CD4-positive, alpha-beta T cell (primary cell): ENCODE measurements around the gene NAA30. TPM values are rescaled to one million over a fixed set of nuclear protein-coding genes. Genes with fewer than 3 reads are reported as not detected.
"Not testable (repeated sequence)": the region's sequence is repeated elsewhere in the genome, so short reads cannot be mapped to it uniquely, and the experiment has no call there.

Experiments
- ATAC-seq: fragments of 200-7000 bp; cut with Tn5 transposase; one replicate; pipeline ENCODE4 v1.10.0; 2022; ENCODE audit warnings: mild to moderate bottlenecking; ENCODE audit not compliant: poor library complexity
- CTCF ChIA-PET: fragments of 350-600 bp; sonication (Branson Sonifier 250); formaldehyde crosslinking; loops from one replicate; lab custom pipeline; 2021; ENCODE audit warnings: antibody characterized with exemption, inconsistent platforms; lab: Charles Lee
- POLR2A ChIA-PET: fragments of 350-600 bp; sonication (Branson Sonifier 250); formaldehyde crosslinking; loops from one replicate; lab custom pipeline; 2021; ENCODE audit warnings: antibody characterized with exemption, inconsistent platforms; lab: Charles Lee
- DNase-seq, 14 experiments: peaks; one replicate each; pipeline ENCODE4 v3.0.0-alpha.2; 2013 to 2020; ENCODE audit warnings: mixed read lengths in 2 of 14
- H3K27ac ChIP-seq, 2 donors: one replicate each; pipeline versions ENCODE4 v1.5.1 to v1.7.0; 2013; ENCODE audit warnings: low read length in 2 of 2, low read depth in 1 of 2, mild to moderate bottlenecking in 1 of 2
- H3K27me3 ChIP-seq, 2 experiments: 1 replicate in 1 of 2; 2 replicates in 1 of 2; pipeline versions ENCODE4 v1.6.1 to v1.7.0; 2013; ENCODE audit warnings: low read length in 2 of 2, control low read depth in 1 of 2, mild to moderate bottlenecking in 1 of 2, moderate library complexity in 1 of 2; ENCODE audit not compliant: insufficient read depth in 2 of 2, control insufficient read depth in 1 of 2
- H3K36me3 ChIP-seq: one replicate; pipeline ENCODE4 v1.6.1; 2013; ENCODE audit warnings: low read length, control low read depth; ENCODE audit not compliant: insufficient read depth
- H3K4me1 ChIP-seq: one replicate; pipeline ENCODE4 v1.6.1; 2013; ENCODE audit warnings: low read length, control low read depth; ENCODE audit not compliant: insufficient read depth
- H3K4me3 ChIP-seq: one replicate; pipeline ENCODE4 v1.5.1; 2013; ENCODE audit warnings: mild to moderate bottlenecking, low read length, moderate library complexity
- H3K9me3 ChIP-seq, 2 experiments: 1 replicate in 1 of 2; 2 replicates in 1 of 2; pipeline versions ENCODE4 v1.6.1 to v1.7.0; 2013; ENCODE audit warnings: low read length in 2 of 2, mild to moderate bottlenecking in 2 of 2, control low read depth in 1 of 2, moderate library complexity in 1 of 2; ENCODE audit not compliant: control insufficient read depth in 1 of 2, insufficient read depth in 1 of 2
- H3K27ac Mint-ChIP-seq: one replicate; pipeline ENCODE4 v1.8.0; 2020; ENCODE audit warnings: mixed read lengths
- H3K27me3 Mint-ChIP-seq: one replicate; pipeline ENCODE4 v1.8.0; 2021; ENCODE audit warnings: mixed read lengths
- H3K36me3 Mint-ChIP-seq: one replicate; pipeline ENCODE4 v1.8.0; 2021; ENCODE audit warnings: low read depth, mixed read lengths
- H3K4me1 Mint-ChIP-seq: one replicate; pipeline ENCODE4 v1.8.0; 2021; ENCODE audit warnings: low read depth, mixed read lengths
- H3K4me3 Mint-ChIP-seq: one replicate; pipeline ENCODE4 v1.8.0; 2020; ENCODE audit warnings: mild to moderate bottlenecking, mixed read lengths
- H3K9me3 Mint-ChIP-seq: one replicate; pipeline ENCODE4 v1.8.0; 2020; ENCODE audit warnings: mixed read lengths
- intact Hi-C, 2 experiments: fragments of 100-400 bp; cut with DNase I in 1 of 2; cut with micrococcal nuclease in 1 of 2; formaldehyde crosslinking; loops; one replicate each; pipeline versions ENCODE4 v1.15.1 to v1.9.0; 2023 to 2025; cut with DNase I, micrococcal nuclease
- polyA plus RNA-seq, 2 donors: library from polyadenylated mRNA; unstranded; fragments of 120-200 nt; gene quantifications; one replicate each; pipeline ENCODE4 v1.2.1, GENCODE V29; 2013
- total RNA-seq, 174 experiments: library from RNA in 2 of 174; stranded (reverse) in 2 of 174; gene quantifications; one replicate each; pipeline ENCODE4 v1.2.3 and lab custom pipeline; 2021 to 2026
- TF ChIP-seq, protein P1 (sequence below): fragments of 200-600 bp; IDR thresholded peaks from one replicate; pipeline ENCODE4 v1.8.0; 2022; ENCODE audit warnings: antibody characterized with exemption, mild to moderate bottlenecking

Gene NAA30
- total RNA-seq (10 to 100 TPM; 25.8 to 27.7 TPM), total RNA-seq (lab: John Stamatoyannopoulos, UW) (40.1 to 101 (median 62.0) reads per million in 172 experiments)
- 10.7 TPM for polyA plus RNA-seq (2013, experiment 1 of 2)
- polyA plus RNA-seq (2013, experiment 2 of 2), result 13.2 TPM

DNA sequence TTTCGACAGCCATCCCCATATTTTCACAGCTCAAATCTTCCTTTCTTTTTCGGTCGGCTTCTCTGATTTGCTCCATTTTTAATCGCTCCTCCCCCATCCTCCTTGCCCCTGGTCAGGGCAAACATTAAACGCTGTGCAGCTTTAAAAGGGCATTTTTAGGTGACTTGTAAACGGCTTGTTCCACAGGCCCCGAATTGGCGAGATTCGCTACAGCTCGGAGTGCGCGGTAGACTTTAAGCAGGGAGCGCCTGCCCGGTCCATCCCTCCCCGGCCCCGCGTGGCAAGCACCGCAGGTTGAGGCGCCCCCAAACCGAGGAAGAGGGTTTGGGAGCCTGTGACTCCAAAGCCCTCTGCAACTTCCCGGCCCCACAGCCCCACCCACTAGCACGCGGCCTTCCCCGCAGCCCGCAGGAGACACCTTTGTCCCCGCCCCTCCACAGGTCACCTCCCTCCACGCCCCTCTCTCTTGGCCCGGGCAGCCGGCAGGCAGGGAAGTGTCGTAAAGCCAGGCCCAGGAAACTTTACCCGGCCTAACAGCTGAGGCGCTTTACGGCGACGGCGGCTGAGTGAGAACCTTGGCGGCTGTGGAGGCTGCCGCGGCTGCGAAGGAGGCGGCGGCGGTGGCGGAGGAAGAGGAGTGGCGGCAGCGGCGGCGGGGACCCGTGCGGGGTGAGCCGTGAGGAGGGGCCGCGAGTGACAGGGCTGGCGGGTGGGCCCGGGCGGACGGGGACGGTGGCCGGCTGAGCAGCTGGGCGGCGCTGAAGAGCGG is at the start of gene NAA30:
NAA30 (plus strand) TSS at position 550 of the 769 bp plus-strand sequence. CDS start 372 bp downstream, outside the sequence.
- POLR2A ChIA-PET, result interaction anchor here (0.6 to 3.2 kb wide), 12 partner anchors 9 to 1798 kb away, joined by 3 to 38 read pairs (median 4); partner anchors contain the start of genes ACTR10, AP5M1, ARID4A and DAAM1
- DNase-seq (peak; percentile 80 to 98 (median 90)), ATAC-seq (peak; percentile 91)
- Histone ChIP-seq H3K4me1 (peaks cover 19% of the 10 kb centered on the region), H3K27ac (peak within 1 kb of the TSS; percentile 75 to 89), H3K4me3 (peak within 1 kb of the TSS; percentile 91), H3K9me3 (no peaks in the 10 kb centered on the region), H3K27me3 (no peaks in the 10 kb centered on the region), H3K36me3 (no peaks in the 10 kb centered on the region)
- peak within 1 kb of the TSS; percentile 94 for H3K4me3 Mint-ChIP-seq
- H3K36me3 Mint-ChIP-seq, result peaks cover 27% of the 10 kb centered on the region
- intact Hi-C loops, result loop anchor here (2.0 to 5.0 kb wide), 5 partner anchors 119 to 1278 kb away; partner anchors contain the start of genes AP5M1 (in 1 of the 2) and EXOC5 (in 1 of the 2)
- peaks cover 53% of the 10 kb centered on the region for H3K4me1 Mint-ChIP-seq
- H3K27me3 Mint-ChIP-seq, result no peaks in the 10 kb centered on the region
- no peaks in the 10 kb centered on the region for H3K9me3 Mint-ChIP-seq
- peak within 1 kb of the TSS; percentile 93 for H3K27ac Mint-ChIP-seq
- CTCF ChIA-PET, result interaction anchor here (1.5 kb wide), 1 partner anchor 11 kb away, joined by 3 read pairs; no protein-coding TSS in a partner anchor
- TF ChIP-seq, protein P1, sequence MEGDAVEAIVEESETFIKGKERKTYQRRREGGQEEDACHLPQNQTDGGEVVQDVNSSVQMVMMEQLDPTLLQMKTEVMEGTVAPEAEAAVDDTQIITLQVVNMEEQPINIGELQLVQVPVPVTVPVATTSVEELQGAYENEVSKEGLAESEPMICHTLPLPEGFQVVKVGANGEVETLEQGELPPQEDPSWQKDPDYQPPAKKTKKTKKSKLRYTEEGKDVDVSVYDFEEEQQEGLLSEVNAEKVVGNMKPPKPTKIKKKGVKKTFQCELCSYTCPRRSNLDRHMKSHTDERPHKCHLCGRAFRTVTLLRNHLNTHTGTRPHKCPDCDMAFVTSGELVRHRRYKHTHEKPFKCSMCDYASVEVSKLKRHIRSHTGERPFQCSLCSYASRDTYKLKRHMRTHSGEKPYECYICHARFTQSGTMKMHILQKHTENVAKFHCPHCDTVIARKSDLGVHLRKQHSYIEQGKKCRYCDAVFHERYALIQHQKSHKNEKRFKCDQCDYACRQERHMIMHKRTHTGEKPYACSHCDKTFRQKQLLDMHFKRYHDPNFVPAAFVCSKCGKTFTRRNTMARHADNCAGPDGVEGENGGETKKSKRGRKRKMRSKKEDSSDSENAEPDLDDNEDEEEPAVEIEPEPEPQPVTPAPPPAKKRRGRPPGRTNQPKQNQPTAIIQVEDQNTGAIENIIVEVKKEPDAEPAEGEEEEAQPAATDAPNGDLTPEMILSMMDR, result no peak

DNA sequence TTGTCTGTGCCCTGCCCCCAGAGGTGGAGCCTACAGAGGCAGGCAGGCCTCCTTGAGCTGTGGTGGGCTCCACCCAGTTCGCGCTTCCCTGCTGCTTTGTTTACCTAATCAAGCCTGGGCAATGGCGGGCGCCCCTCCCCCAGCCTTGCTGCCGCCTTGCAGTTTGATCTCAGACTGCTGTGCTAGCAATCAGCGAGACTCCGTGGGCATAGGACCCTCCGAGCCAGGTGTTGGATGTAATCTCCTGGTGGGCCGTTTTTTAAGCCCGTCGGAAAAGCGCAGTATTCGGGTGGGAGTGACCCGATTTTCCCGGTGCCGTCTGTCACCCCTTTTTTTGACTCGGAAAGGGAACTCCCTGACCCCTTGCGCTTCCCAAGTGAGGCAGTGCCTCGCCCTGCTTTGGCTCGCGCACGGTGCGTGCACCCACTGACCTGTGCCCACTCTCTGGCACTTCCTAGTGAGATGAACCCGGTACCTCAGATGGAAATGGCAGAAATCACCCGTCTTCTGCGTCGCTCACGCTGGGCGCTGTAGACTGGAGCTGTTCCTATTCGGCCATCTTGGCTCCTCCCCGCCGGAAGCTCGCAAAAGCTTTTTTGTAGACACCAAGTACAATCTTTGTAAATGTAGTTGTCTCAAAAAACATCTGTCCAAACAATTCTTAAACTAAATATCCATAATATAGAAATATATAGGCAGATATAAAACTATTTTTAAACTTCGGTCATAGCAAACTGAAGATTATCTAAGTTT is 46.7 kb upstream of the NAA30 start:
- POLR2A ChIA-PET, H3K9me3 Mint-ChIP-seq, H3K27ac ChIP-seq, H3K4me3 ChIP-seq, intact Hi-C loops, H3K4me1 Mint-ChIP-seq, H3K36me3 ChIP-seq, ATAC-seq, H3K27ac Mint-ChIP-seq, H3K4me1 ChIP-seq, H3K27me3 ChIP-seq, H3K9me3 ChIP-seq, H3K36me3 Mint-ChIP-seq, DNase-seq: not testable (repeated sequence)
- CTCF ChIA-PET, result interaction anchor here (0.6 kb wide), 1 partner anchor 18 kb away, joined by 3 read pairs; no protein-coding TSS in a partner anchor
- H3K4me3 Mint-ChIP-seq, result peak overlapping the region; percentile 20
- peaks cover 25% of the 10 kb centered on the region for H3K27me3 Mint-ChIP-seq

DNA sequence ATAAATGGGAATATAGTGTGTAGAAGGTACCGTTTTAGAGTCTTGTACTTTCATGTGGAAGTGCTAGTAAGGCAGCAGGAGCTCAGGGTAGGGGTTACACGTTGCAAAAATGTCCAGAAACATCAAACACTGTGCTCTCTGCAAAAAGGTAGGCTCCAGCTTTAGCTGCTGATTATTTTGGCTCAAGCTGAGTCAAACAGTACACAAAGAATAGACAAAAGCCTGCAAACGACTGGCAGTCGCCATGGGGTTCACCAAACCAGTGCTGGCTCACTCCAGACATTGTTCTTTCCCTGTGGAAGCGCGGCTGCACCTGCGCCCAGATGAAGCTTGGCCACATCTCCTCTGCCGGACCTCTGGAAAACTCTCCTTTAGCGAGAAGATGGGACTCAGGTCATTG is 45.3 kb upstream of the NAA30 start:
- Mint-ChIP-seq H3K27me3 (peaks cover 37% of the 10 kb centered on the region), H3K4me1 (no peaks in the 10 kb centered on the region), H3K9me3 (no peaks in the 10 kb centered on the region), H3K27ac (no peak overlapping the region), H3K4me3 (no peak overlapping the region), H3K36me3 (no peaks in the 10 kb centered on the region)
- Histone ChIP-seq H3K4me3 (no peak overlapping the region), H3K4me1 (no peaks in the 10 kb centered on the region), H3K36me3 (no peaks in the 10 kb centered on the region), H3K9me3 (no peaks in the 10 kb centered on the region), H3K27me3 (peaks cover 2 to 4% of the 10 kb centered on the region in 2 experiments), H3K27ac (no peak overlapping the region)
- ChIA-PET POLR2A (no interaction called here), CTCF (no interaction called here)
- intact Hi-C loops, result no loop called here
- ATAC-seq, result no peak
- TF ChIP-seq, protein P1, result no peak
- DNase-seq, result no peak
